Superior temporal gyrus (tissue), 1 donor: ENCODE data around the gene BNIP5.
A peak's percentile ranks its signal among the peaks of the same experiment; 100 is the strongest.

Source experiments
- DNase-seq: peaks from one replicate; pipeline ENCODE4 v3.0.0-alpha.2; 2016; ENCODE audit errors: extremely low spot score

Gene BNIP5

GRCh38 chr6:36323062-36323461 is 13.6 kb downstream of the BNIP5 start:
- DNase-seq = no peak

DNA sequence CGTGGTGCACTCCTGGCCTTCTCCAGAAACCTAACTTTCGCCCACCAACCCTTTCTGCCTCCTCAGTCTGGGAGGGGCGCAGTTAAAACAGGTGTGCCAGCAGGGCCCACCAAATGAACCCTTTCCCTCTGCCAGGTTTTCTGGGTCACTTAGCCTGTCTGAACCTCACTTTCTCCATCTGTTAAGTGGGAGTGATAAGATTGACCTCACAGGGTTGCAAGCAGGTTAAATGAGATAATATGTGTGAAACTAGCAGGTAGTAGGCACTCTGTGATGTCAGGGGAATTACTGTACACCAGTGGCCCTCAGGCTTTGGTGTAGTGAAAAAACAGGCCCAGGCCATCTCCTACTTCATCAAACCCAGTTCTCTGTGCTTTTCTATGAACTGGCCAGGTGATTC is 14.1 kb downstream of the BNIP5 start:
- DNase-seq = no peak

GRCh38 chr6:36320475-36320874 is 16.2 kb downstream of the BNIP5 start:
- DNase-seq = no peak

DNA sequence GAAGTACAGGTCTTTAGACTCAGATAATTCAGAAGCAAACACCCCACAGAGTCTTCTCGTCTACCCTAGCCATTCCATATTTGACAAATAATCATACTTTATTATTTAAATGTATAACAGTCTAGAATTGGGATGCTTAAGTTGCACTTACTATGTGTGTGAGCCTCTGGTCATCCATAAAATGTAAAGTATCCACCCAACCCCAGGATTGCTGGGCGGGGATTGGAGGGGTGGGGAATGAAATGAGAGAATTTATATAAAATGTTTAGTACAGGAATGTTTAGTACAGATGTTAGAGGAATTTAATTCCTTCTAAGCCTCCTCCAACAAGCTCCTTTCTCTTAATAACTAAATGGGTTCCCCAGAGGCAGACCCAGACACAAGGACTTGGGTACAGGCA is 16.9 kb downstream of the BNIP5 start:
- no peak for DNase-seq

- DNase-seq = no peak
Observed at GRCh38 chr6:36319436-36319762, 17.3 kb downstream of the BNIP5 start.

- no peak for DNase-seq
Observed at GRCh38 chr6:36318690-36319435, 17.8 kb downstream of the BNIP5 start.

- no peak for DNase-seq
Observed at GRCh38 chr6:36317623-36318022, 19.1 kb downstream of the BNIP5 start.

DNA sequence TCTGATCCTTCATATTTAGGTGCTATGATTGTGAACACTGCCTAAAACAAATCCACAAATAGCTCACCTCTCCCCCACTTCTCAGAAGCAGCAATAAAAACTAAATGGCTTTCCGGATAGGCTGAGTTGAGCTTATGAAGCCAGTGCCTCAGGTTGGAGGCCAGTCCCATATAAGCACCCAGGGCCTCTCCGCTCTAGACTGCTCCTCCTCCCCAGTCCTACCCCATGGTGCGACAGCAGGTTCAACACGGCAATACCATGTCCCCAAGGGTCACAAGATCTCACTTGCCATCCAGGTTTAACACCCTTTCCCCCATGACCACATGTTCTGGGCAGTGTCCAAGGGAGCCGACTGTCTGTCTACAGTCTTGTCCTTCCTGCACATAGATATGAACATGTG is 20.8 kb downstream of the BNIP5 start:
- no peak for DNase-seq

- no peak for DNase-seq
Observed at GRCh38 chr6:36314221-36315014, 22.3 kb downstream of the BNIP5 start.

GRCh38 chr6:36313649-36313936 is 23.1 kb downstream of the BNIP5 start:
- no peak for DNase-seq

DNA sequence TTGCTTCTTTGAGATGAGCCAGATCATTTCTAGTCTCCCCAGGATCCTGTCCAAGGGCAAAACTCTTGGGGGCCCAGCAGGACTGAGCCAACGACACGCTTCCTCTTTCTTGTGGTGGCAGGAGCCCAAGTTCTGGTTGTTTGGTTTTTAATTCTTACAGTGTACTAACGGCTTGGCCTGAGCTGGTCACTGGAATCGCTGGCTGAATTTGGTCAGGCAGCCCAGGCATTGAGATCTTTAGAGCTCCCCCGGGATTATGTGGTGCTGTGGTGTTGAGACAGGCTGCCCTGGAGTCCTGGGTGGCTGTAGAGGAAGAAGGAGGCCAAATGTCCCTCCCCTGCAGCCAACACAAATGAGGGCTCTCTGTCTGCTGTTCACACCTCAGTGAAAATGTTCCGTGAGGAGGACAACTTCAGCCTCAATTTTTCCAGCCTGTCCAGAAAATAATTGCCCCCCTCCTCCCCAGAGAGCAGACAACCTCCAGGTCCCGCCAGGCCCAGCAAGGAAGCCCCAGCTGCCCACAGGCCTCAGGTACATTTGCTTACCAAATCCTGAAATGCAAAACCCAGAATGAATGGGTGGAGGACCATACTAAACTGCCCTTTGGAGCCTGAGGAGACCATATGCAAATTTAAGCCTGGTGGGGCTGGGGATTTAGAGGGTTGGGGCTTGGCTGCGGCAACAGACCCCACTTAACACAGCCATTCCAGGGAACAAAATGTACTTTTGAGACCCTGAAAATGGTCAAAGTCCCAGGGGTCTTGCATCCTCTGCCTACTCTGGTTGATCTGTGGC is 23.6 kb downstream of the BNIP5 start:
- DNase-seq = no peak

DNA sequence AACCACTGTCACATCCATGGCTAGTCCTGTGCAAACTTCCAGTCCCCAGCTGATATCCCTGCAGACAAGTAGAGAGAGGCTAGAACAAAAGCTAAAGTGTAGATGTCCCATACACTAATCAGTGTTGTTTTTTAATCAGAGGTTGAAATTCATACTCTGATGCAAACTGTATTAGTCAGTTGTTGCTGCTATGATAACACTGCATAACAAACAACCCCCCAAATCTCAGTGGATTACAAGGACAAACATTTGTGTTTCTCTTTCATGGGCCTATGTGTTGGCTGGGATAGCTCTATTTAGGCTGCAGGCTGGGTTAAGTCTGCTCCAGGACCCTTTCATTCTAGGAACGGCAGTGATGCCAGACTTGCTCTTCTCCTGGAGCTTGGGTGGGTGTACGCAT is 26.8 kb downstream of the BNIP5 start:
- no peak for DNase-seq

DNA sequence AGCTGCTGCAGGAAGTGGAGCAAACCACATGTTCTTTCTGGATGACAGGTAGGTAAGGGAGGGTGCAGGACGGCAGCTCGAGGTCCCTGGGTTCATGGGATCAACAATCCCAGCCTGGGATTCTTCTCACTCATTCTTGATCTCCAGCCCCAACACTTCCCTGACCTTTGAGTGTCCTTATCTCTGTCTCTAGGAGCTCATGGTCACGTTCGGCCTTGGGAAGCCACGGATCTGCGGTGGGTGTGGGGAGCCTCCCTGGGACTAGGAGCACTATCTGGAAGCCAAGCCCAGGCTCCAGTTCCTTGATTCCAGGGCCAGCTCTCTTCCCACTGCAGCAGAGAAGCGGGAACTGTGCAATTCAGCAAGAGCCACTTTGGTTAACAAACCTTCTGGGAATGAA is 27.5 kb downstream of the BNIP5 start:
- no peak for DNase-seq

GRCh38 chr6:36308514-36308913 is 28.2 kb downstream of the BNIP5 start:
- DNase-seq = no peak

- no peak for DNase-seq
Observed at GRCh38 chr6:36306375-36306774, 30.3 kb downstream of the BNIP5 start.

DNA sequence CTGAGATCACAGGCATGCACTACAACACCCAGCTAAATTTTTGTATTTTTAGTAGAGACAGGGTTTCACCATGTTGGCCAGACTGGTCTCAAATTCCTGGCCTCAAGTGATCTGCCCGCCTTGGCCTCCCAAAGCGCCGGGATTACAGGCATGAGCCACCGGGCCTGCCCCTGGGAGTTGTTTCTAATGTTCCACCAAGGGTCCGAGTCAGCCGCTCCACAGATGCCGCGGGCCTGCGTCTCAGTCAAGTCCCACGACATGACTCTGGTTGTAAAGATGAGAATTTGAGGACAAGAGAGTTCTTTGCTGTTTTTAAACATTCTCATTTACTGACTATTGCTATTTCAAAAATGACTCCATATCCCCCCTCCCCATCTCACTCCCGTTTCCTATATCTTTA is 30.8 kb downstream of the BNIP5 start:
- no peak for DNase-seq

DNA sequence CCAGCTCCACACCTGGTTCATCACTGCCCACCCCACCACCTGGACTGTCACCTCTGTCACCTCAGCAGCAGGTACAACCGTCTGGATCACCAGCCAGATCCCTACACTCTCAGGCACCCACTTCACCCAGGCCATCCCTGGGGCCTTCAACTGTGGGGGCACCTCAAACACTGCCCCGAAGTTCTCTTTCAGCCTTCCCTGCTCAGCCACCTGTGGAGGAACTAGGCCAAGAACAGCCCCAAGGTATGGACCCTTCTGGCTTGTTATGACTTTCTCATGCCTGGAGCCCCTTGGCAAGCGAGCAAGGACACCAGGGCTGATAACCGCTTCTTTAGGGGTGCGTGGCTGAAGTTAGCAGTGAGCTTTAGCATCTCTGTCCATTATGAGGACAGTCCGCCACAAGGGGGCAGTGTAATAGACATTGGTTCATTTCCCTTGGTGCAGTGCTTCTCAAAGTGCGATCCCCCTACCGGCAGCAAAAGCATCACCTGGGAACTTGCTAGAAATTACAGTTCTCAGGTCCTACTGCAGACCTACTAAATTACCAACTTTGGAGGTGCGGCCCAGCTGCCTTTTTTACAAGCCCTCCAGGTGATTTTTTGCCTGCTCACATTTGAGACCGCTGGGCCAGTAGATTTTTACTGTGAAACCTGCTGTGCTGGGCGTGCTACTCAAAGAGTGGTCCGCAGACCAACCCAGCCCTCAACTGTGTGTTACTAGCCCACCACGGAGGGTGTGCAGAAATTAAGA is 34.3 kb downstream of the BNIP5 start:
- peak; percentile 94 for DNase-seq

DNA sequence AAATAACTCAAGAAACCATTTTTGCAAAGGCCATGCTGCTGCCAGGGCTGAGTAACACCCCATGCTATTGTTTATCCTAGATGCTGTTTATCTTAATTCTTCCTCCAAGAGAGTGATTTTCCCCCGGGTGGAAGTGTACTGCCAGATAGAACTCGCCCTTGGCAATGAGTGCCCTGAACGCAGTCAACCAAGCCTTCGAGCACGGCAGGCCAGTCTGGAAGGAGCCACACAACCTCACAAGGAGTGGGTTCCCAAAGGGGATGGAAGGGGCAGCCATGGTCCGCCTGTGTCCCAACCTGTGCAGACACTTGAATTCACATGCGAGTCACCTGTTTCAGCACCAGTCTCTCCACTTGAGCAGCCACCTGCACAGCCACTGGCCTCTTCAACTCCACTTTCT is 34.9 kb downstream of the BNIP5 start:
- DNase-seq = no peak

DNA sequence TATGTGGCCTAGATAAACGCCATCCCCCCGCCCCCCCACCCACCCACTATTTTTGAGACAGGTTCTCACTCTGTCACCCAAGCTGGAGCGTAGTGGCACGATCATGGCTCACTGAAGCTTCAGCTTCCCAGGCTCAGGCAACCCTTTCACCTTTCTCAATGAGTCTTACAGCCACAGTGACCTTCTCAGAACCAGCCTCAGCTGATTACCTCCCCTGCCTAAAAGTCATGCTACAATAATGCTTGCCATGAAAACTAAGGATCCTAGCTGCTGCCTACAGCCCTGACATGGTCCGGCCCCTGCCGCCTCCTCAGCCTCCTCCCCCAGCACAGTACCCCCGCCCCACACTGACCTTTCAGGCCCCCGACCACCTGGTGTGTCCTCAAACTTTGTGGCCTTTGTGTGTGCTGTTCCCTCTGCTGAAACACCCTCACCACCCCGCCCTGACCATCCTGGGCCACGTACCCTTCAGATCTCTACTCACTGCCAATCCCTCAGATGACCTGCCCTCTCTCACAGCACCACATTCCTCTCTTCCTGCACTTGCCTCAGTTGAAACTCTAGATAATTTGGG is 35.5 kb downstream of the BNIP5 start:
- no peak for DNase-seq

DNA sequence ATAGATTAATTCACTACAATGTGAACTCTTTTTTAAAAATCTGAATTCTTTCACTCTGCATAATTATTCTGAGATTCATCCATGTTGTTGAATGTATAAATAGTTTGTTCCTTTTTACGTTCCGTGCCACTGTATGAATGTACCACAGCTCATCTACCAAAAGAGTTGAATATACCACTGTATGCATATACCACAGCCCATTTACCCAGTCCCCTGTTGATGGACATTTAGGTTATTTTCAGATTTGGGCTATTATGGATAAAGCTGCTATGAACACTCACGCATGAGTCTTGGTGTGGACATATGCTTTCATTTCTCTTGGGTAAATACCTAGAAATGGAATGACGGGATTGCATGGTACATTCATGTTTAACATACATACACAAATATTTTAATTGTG is 38.7 kb downstream of the BNIP5 start:
- DNase-seq = no peak

GRCh38 chr6:36297511-36297910 is 39.2 kb downstream of the BNIP5 start:
- peak; percentile 49 for DNase-seq

DNA sequence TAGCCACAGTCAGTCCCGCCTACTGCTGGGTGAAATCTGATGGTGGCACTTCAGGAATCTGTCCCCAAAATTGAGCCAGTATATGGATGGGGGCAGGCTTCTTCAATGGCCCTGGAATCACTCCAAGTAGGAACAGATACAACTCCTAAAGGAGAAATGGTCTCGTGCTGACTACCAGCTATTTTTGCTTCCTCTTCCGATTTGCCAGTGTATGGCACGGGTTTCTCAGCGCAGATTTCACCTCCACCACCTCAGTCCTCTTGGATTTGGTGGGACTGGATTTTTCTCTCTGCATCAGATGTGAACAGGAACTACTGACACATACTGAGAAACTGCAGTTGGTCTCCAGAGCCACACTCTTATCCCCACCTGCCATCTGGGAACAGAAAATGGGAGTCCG is 39.6 kb downstream of the BNIP5 start:
- DNase-seq = no peak
